Heart left ventricle (tissue), 13 donors: Measurements from ENCODE around the gene MAPKAP1.

Experiments used
- POLR2A ChIP-seq, 2 donors: fragments of 450-650 bp; IDR thresholded peaks; one replicate each; pipeline ENCODE4 v1.6.1; 2017; ENCODE audit warnings: antibody characterized with exemption in 2 of 2, mild to moderate bottlenecking in 2 of 2, moderate library complexity in 2 of 2
- TF ChIP-seq, protein P1 (sequence below), 12 donors: fragments of 200-600 bp; sonication (generic) in 4 of 12; IDR thresholded peaks; one replicate each; pipeline versions ENCODE4 v1.5.0 to v1.8.0; 2018 to 2022; ENCODE audit warnings: antibody characterized with exemption in 12 of 12, mild to moderate bottlenecking in 5 of 12
- donor health status: ischemic (EF 13 %, LVEDD 7.1; RV severe dilation, severe dysfunction).
- donor health status: DM: no; HTN: yes; CAD: no.
- donor health status: DM: no; HTN: no; CAD: no.
- donor health status: ischemic (EF 25% LVEDD 6.9; RV normal size, moderate dysfunction).
- donor health status: ischemic (EF 25% LVEDD 5.7; RV mildly dilated, moderate dysfunction).
- donor health status: ischemic (EF 35%, LVEDD 5.7; RV mildly dilated, moderate dysfunction).
- donor health status: nonischemic (EF 11% LVEDD 7.7; RV severe dilation, severe dysfunction).
- donor health status: DM: yes; HTN: yes; CAD: no.
- donor health status: PGD.
- donor health status: ischemic (EF 29% LVEDD 5.4; RV normal size, mild dysfunction).
- donor health status: nonischemic (EF 23%, LVEDD 6.1; RV moderate dilation, normal function).

DNA sequence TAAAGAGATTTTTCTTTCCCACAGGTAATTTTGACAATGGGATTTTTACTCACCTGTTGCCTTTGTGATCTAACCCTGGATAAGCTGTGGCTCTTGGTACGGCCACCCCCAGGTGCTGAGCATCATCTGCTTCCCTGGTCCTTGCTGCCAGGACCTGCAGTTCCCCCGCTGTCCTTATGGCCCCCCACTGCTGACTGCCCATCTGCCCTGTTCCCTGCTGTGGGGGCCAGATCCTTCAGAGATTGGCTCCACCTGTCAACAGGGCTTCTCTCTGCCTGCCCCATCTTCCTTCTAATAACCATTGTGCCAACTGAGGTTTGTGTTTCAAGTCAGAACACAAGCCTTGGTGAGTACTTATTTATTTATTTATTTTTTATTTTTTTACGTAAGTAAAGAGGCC lies 183.3 kb downstream of the MAPKAP1 start:
- no peak for TF ChIP-seq POLR2A (IDR thresholded peaks at IDR 0.05)
- TF ChIP-seq, protein P1, sequence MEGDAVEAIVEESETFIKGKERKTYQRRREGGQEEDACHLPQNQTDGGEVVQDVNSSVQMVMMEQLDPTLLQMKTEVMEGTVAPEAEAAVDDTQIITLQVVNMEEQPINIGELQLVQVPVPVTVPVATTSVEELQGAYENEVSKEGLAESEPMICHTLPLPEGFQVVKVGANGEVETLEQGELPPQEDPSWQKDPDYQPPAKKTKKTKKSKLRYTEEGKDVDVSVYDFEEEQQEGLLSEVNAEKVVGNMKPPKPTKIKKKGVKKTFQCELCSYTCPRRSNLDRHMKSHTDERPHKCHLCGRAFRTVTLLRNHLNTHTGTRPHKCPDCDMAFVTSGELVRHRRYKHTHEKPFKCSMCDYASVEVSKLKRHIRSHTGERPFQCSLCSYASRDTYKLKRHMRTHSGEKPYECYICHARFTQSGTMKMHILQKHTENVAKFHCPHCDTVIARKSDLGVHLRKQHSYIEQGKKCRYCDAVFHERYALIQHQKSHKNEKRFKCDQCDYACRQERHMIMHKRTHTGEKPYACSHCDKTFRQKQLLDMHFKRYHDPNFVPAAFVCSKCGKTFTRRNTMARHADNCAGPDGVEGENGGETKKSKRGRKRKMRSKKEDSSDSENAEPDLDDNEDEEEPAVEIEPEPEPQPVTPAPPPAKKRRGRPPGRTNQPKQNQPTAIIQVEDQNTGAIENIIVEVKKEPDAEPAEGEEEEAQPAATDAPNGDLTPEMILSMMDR (IDR thresholded peaks at IDR 0.05): no peak
